Fibroblast of lung (primary cell): ENCODE results near the gene ENPP7. TPM values are rescaled to one million over a fixed set of nuclear protein-coding genes. Genes with fewer than 3 reads are reported as not detected.

ENCODE experiments used
- DNase-seq, 2 donors: peaks; one replicate each; pipeline versions ENCODE4 v3.0.0 to v3.0.0-alpha.2; 2010; ENCODE audit warnings: low read depth in 2 of 2
- H2AFZ ChIP-seq: 2 replicates; pipeline ENCODE4 v1.5.1; 2012; ENCODE audit warnings: low read length, control low read depth, inconsistent platforms
- H3K27ac ChIP-seq: 2 replicates; pipeline ENCODE4 v1.5.1; 2011; ENCODE audit warnings: low read length, control low read depth; ENCODE audit not compliant: insufficient read depth
- H3K27me3 ChIP-seq: 2 replicates; pipeline ENCODE4 v1.5.1; 2011; ENCODE audit warnings: mild to moderate bottlenecking, low read length; ENCODE audit not compliant: control insufficient read depth, insufficient read depth
- H3K36me3 ChIP-seq: 2 replicates; pipeline ENCODE4 v1.5.1; 2011; ENCODE audit warnings: low read length; ENCODE audit not compliant: control insufficient read depth, insufficient read depth
- H3K4me1 ChIP-seq: 2 replicates; pipeline ENCODE4 v1.5.1; 2011; ENCODE audit warnings: low read length; ENCODE audit not compliant: control insufficient read depth, insufficient read depth; ENCODE audit errors: extremely low read depth
- H3K4me2 ChIP-seq: 2 replicates; pipeline ENCODE4 v1.5.1; 2011; ENCODE audit warnings: low read length, control low read depth; ENCODE audit not compliant: insufficient read depth; ENCODE audit errors: extremely low read depth
- H3K4me3 ChIP-seq, 4 experiments: fragments of 200-600 bp in 1 of 4; sonication (generic) in 1 of 4; replicated peaks in 1 of 4; 2 replicates each; pipeline ENCODE4 v1.5.1; 2011 to 2016; ENCODE audit warnings: low read length in 4 of 4, low read depth in 3 of 4, mild to moderate bottlenecking in 3 of 4, control low read depth in 2 of 4, inconsistent platforms in 1 of 4, mixed read lengths in 1 of 4; ENCODE audit not compliant: insufficient read depth in 1 of 4; ENCODE audit errors: control extremely low read depth in 1 of 4
- H3K79me2 ChIP-seq: 2 replicates; pipeline ENCODE4 v1.5.1; 2012; ENCODE audit warnings: mild to moderate bottlenecking, low read length, inconsistent platforms; ENCODE audit not compliant: control insufficient read depth, insufficient read depth
- H3K9ac ChIP-seq: 2 replicates; pipeline ENCODE4 v1.5.1; 2011; ENCODE audit warnings: mild to moderate bottlenecking, low read length, control low read depth; ENCODE audit not compliant: insufficient read depth
- H3K9me3 ChIP-seq: 2 replicates; pipeline ENCODE4 v1.5.1; 2012; ENCODE audit warnings: low read depth, low read length; ENCODE audit not compliant: control insufficient read depth, insufficient read depth
- H4K20me1 ChIP-seq: 2 replicates; pipeline ENCODE4 v1.5.1; 2011; ENCODE audit warnings: low read length; ENCODE audit not compliant: control insufficient read depth, insufficient read depth; ENCODE audit errors: extremely low read depth
- CTCF ChIP-seq, 2 donors: IDR thresholded peaks in 1 of 2; conservative IDR thresholded peaks in 1 of 2; 1 replicate in 1 of 2; 2 replicates in 1 of 2; pipeline ENCODE4 v1.5.1; 2011 to 2012; ENCODE audit warnings: low read length in 2 of 2, control low read depth in 1 of 2, inconsistent platforms in 1 of 2, low read depth in 1 of 2, mild to moderate bottlenecking in 1 of 2
- EZH2 ChIP-seq: IDR thresholded peaks from 2 replicates; pipeline ENCODE4 v1.5.1; 2012; ENCODE audit warnings: low read length, control low read depth, mild to moderate bottlenecking; ENCODE audit errors: missing control alignments
- polyA plus RNA-seq, 2 donors: library from polyadenylated mRNA; depleted of rRNA in 1 of 2; stranded (reverse) in 1 of 2; unstranded in 1 of 2; fragments of >200 nt; gene quantifications; 2 replicates each; pipeline ENCODE4 v1.2.1, GENCODE V29; 2011 to 2012; ENCODE audit warnings: missing spikeins in 1 of 2
- total RNA-seq: library from RNA; depleted of rRNA; stranded (reverse); fragments of >200 nt; gene quantifications from 2 replicates; pipeline ENCODE4 v1.2.1, GENCODE V29; 2014

The ENPP7 gene
- total and polyA plus RNA-seq, 2 donors (not counting 1 experiment from before 2014, with no cell fraction given): not detected

- Histone ChIP-seq H3K27me3 (no peaks in the 10 kb centered on the region), H4K20me1 (no peaks in the 10 kb centered on the region), H3K27ac (no peak overlapping the region), H3K4me1 (no peaks in the 10 kb centered on the region), H3K9me3 (no peaks in the 10 kb centered on the region), H3K79me2 (no peaks in the 10 kb centered on the region), H2AFZ (peak overlapping the region; percentile 35), H3K4me3 (no peak overlapping the region), H3K9ac (no peak overlapping the region), H3K36me3 (no peaks in the 10 kb centered on the region), H3K4me2 (no peak overlapping the region)
- TF ChIP-seq EZH2 (no peak), CTCF (conservative IDR thresholded peaks at IDR 0.05 in 1 of 2, IDR thresholded peaks at IDR 0.05 in 1 of 2; ENCODE audit: low read depth in 1 of 2, low read length in 2 of 2) (no peak)
- no peak for DNase-seq
These were observed 1.8 kb upstream of the ENPP7 start for GRCh38 chr17:79728908-79729471.

GRCh38 chr17:79729761-79730160, 982 bp upstream of the ENPP7 start:
- no peak for DNase-seq
- Histone ChIP-seq H3K9me3 (no peaks in the 10 kb centered on the region), H3K4me1 (no peaks in the 10 kb centered on the region), H3K27ac (no peak overlapping the region), H3K4me3 (no peak overlapping the region), H3K4me2 (no peak overlapping the region), H2AFZ (no peak overlapping the region), H3K27me3 (no peaks in the 10 kb centered on the region), H3K9ac (no peak overlapping the region), H3K36me3 (no peaks in the 10 kb centered on the region), H3K79me2 (no peaks in the 10 kb centered on the region), H4K20me1 (no peaks in the 10 kb centered on the region)
- no peak for TF ChIP-seq EZH2

DNA sequence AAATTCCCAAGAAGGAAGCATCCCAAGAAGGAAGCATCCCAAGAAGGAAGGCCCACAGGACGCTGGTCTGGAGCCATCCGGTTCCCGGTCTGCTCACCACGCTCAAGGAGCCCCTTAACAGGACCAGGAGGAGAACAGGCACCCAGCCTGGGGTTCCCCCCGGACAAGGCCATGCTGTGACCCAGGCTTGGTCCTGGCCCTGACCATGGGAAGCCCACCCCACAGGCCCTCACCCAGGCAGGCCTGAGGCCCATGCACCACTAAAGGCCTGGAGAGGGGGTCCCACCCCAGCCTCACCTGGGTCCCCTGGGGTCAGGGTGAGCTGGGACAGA, 340 bp upstream of the ENPP7 start:
- H3K36me3 ChIP-seq: no peaks in the 10 kb centered on the region
- no peak overlapping the region for H3K4me3 ChIP-seq
- H3K27me3 ChIP-seq: no peaks in the 10 kb centered on the region
- no peak for DNase-seq
- no peaks in the 10 kb centered on the region for H3K79me2 ChIP-seq
- TF ChIP-seq CTCF (conservative IDR thresholded peaks at IDR 0.05 in 1 of 2, IDR thresholded peaks at IDR 0.05 in 1 of 2; ENCODE audit: low read depth in 1 of 2, low read length in 2 of 2): no peak
- no peak for TF ChIP-seq EZH2
- H3K9ac ChIP-seq: no peak overlapping the region
- no peak overlapping the region for H3K27ac ChIP-seq
- H3K9me3 ChIP-seq: no peaks in the 10 kb centered on the region
- no peak overlapping the region for H2AFZ ChIP-seq
- H3K4me2 ChIP-seq: no peak overlapping the region
- H4K20me1 ChIP-seq: no peaks in the 10 kb centered on the region
- H3K4me1 ChIP-seq: no peaks in the 10 kb centered on the region
